Stimulated activated CD8-positive, alpha-beta memory T cell treated with anti-CD3 and anti-CD28 coated beads, Interleukin-12 subunit alpha, Interleukin-12 subunit beta, amount 100 ng/mL, for 1 hour (primary cell): ENCODE measurements around the gene PLA2G2F.
"Not testable (repeated sequence)": the region's sequence is repeated elsewhere in the genome, so short reads cannot be mapped to it uniquely, and the experiment has no call there.

Experiments used
- DNase-seq: peaks from one replicate; pipeline ENCODE4 v3.0.0-alpha.2; 2020; ENCODE audit warnings: low read depth

PLA2G2F gene

GRCh38 chr1:20114021-20114648 lies 25.0 kb upstream of the PLA2G2F start:
- DNase-seq = no peak

GRCh38 chr1:20115479-20115878 lies 23.6 kb upstream of the PLA2G2F start:
- no peak for DNase-seq

- no peak for DNase-seq
Measured at GRCh38 chr1:20115916-20116315, 23.2 kb upstream of the PLA2G2F start.

DNA sequence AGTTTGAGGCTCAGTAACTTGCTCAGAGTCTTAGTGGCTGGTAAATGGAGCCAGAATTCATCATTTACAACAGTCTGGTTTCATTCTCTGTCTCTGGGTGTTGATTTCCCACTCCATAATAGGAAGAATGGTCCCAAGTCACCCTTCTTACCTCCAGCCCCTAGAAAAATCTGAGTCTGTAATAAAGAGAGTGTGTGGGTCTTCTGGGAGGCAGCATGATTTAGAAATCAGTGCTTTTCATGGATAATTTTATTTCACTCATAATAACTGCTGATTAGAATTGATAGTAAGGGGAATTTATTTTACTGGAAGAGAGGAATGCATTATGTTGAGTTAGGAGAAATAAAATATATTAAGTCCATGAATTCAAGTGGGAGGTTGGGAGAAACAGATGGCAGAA lies 21.9 kb upstream of the PLA2G2F start:
- DNase-seq = no peak

GRCh38 chr1:20119347-20119746 lies 19.8 kb upstream of the PLA2G2F start, which contains the start of gene PLA2G2D:
PLA2G2D (minus strand) TSS chr1:20119536; CDS start chr1:20119498, 38 bp downstream.
- DNase-seq = no peak

DNA sequence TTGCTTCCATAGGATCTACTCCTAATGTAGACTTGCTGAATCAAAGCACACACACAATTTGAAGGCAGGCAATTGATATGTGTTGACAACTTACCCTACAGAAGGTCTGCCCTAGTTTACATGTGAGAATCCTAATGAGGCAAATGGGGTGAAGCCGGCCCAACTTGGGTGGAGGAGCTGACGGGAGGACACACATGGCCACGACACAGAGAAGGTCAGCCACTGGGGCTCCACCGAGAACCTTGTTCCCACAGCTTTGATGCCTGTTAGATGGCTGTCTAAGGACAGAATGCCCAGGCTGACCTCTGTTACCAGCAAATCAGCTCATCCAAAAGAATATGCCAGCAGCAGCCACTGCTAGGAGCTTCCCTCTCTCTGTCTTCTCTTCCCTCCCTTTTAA lies 18.3 kb upstream of the PLA2G2F start:
- DNase-seq = no peak

- no peak for DNase-seq
Measured at GRCh38 chr1:20123722-20124455, 15.2 kb upstream of the PLA2G2F start.

DNA sequence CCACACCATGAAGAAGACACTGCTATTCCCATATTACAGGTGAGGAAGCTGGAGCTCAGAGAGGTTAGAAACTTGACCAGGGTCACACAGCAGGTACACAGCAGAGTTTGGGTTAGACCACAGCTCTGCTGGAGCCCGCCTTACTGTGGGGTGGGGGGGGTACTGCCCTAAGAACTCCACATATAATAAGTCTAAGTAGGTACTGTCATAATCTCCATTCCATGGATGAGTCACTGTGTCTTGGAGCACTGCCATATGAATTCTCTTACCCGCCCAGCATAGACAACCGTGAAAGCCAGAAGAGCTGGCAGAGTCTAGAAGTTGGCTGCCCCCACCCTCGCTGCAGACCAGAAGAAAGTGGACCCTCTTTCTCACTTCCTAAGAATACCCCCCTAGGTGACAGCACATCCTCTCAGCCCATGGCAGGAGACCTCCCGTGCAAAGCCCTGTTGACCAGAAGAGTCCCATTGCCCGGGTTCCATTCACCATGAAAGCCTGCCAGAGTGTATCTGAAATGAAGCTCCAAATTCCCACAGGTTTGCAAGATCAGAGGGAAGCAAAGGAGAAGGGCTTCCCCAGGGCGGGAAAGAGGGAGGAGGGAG lies 14.6 kb upstream of the PLA2G2F start:
- no peak for DNase-seq

DNA sequence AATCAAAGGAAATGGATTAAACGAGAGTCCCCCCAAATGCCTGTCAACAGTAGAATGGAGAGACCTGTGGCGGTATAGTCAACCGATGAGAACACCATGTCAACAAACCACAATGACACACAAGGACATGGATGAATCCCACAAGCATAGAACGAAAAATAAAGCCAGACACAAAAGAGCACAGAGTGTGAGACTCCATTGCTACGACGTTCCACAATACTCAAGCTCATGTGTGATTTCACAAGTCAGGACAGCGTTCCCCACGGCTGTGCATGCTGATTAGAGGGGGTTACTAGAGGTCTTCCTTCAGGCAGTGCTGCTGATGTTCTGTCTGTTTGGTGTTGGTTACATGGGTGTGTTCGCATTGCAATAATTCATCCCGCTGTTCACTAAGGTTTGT lies 14.0 kb upstream of the PLA2G2F start:
- no peak for DNase-seq

DNA sequence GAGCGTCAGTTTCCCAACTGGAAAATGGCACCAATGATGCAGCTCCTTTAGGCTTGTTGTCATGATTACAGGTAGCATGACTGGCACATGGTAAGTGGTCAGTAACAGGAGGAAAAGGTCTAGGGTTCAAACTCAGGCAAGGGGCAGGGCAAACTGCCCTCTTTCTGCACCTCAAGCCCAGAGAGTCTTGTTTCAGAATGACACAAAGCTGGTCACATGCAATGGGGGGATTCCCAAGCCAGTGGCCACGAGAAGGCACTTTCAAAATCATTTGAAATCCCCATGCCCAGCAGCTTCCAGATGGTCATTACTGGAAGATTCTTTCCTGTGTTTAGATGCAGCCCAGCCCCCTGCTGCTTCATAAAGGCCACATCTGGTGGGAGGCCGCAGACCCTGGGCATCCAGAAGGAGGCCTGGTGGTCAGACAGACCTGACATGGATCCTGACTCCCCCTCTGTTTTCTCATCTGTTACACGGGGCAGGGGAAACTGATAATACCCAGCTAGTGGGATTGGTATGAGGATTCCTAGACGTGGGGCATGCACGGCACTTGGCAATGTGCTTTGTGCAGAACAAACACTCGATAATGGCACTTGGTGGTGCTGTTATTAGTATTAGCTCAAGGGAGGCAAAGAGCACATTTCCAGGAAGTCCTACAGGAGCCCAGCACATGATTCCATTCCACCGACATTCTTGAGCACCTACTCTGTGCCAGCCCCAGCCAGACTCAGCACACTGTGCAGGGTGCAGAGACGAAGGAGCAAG lies 12.9 kb upstream of the PLA2G2F start:
- no peak for DNase-seq

- DNase-seq = no peak
Measured at GRCh38 chr1:20126806-20127440, 12.2 kb upstream of the PLA2G2F start.

DNA sequence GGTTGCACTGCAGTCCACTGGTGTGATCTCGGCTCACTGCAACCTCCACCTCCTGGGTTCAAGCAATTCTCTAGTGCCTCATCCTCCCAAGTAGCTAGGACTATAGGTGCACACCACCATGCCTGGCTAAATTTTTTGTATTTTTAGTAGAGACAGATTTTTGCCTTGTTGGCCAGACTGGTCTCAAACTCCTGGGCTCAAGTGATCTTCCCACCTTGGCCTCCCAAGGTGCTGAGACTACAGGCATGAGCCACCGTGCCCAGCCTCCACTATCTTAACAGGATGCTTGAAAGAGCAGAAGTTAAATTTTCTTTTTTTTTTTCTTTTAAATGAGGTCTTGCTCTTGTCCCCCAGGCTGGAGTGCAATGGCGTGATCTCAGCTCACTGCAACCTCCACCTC lies 8.6 kb upstream of the PLA2G2F start:
- not testable (repeated sequence) for DNase-seq

DNA sequence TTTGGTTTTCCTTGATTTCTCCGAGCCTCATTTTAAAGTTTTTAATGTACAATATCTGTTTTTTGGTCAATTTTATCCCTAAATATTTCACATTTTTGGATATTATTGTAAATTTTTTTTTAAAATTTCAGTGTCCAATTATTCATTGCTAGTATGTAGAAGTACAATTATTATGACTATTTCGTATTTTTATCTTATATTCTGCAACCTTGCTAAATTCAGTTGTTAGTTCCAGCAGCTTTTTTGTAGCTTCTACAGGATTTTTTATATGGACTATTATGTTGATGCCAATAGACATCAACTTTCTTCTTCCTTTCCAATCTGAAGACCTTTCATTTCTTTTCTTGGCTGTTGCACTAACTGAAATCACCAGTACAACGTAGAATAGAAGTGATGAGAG lies 4.1 kb upstream of the PLA2G2F start:
- DNase-seq = no peak

GRCh38 chr1:20136249-20136648 lies 2.9 kb upstream of the PLA2G2F start:
- DNase-seq = no peak

- no peak for DNase-seq
Measured at GRCh38 chr1:20137055-20137454, 2.1 kb upstream of the PLA2G2F start.

- no peak for DNase-seq
Measured at GRCh38 chr1:20137604-20138003, 1.5 kb upstream of the PLA2G2F start.

- DNase-seq = no peak
Measured at GRCh38 chr1:20138346-20138745, 777 bp upstream of the PLA2G2F start.

DNA sequence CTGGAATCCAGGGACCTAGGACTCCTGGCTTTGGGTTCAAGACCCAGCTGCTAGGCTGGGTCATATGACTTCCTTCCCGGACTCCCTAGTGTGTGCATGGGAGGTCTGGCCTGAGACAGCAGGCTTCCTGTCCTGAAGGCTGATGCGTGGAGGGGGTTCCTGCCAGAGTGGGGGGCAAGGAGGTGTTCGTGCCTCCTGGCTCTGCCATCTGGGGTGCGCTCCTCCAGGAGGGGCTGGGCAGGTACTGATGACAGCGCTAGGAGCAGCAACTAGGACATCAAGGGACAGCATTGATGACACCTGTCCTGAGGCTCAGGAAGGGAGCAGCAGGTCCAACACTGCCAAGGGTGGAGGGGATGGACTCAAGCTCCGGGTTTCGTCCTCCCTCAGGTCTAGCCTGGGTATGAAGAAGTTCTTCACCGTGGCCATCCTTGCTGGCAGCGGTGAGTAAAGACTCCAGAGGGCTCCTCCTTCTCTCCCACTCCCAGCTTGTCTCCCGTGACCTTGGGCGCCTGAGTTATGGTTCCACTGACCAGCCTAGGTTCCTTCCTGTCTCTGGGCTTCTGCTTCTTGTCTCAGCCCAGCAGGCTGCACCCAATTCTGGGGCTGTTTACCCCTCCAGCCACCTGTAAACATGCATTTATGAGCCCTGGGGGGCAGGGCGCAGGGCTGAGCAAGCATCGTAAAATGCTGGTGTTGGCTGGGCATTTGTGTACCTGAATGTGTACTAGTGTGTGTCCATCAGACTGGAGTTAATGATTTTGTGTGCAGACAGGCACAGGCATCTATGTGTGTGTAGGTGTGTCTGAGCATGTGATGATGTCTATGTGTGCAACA lies 871 bp downstream of the PLA2G2F start:
- DNase-seq = no peak

GRCh38 chr1:20141001-20141400 lies 1.9 kb downstream of the PLA2G2F start:
- no peak for DNase-seq

GRCh38 chr1:20141466-20141865 lies 2.3 kb downstream of the PLA2G2F start:
- no peak for DNase-seq

- no peak for DNase-seq
Measured at GRCh38 chr1:20142001-20142710, 3.0 kb downstream of the PLA2G2F start.
